ENCODE measurements around the gene PHETA2.
A peak's percentile ranks its signal among the peaks of the same experiment; 100 is the strongest.
"Not testable (repeated sequence)": the region's sequence is repeated elsewhere in the genome, so short reads cannot be mapped to it uniquely, and the experiment has no call there.

PHETA2 gene

DNA sequence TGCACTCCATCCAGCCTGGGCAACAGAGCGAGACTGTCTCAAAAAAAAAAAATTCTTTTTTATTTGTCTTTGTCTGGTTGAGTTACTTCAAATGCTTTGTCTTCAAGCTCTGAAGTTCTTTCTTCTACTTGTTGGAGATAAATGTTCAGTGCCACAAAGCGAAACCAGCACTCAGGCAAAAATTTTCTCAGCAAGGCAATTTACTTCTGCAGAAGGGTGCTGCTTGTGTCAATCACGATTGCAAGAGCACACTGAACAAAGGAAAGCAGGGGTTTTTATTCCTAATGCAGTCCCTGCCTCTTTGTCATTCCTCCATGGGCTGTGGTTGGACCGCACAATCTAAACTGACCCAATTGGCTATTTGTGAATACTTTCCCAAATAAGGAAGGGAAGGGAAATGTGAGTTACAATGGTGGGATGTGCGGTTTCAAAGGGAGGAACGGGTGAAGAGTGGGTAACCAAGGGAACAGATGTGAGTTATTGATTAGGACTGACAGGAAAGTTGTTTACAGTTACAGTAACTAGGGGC, 30.3 kb downstream of the PHETA2 start:
- DNase-seq (ENCODE audit: low read depth), result not testable (repeated sequence)

DNA sequence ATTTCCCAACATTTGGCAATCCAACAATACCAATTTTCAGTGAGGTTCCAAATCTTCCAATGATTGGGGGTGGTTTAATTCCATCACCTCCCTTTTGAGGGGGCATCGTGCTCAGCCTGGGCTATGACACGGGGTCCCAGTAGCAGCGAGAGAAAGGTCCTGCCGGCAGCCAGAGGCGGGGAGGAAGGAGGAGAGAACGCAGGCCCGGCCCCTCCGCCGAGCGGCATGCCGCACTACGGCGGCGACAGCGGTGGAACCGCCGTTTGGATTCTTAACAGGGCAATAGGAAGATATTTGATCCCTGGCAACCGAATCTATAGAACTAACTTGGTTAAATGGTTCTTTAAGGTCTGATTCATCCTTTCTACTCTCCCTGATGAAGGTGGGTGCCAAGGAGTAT, 34.8 kb downstream of the PHETA2 start:
- no peak for DNase-seq (ENCODE audit: low read depth)

DNA sequence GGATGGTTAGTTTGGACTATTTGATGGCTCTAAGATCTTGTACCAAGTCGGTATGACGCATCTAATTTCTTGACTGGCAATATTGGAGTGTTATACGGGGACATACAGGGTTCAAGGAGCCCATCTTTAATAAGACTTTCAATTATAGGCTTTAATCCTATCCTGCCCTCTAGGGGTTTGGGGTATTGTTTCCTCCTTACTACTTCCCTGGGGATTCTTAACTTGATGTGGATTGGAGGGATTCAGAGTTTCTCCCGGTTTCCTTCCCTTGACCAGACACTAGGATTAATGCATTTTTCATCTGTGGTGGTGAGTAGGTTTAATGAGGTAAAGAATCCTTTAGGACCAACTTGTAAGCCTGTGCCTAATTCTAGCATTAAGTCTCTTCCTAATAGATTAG, 37.8 kb downstream of the PHETA2 start:
- no peak for DNase-seq (ENCODE audit: low read depth)

DNA sequence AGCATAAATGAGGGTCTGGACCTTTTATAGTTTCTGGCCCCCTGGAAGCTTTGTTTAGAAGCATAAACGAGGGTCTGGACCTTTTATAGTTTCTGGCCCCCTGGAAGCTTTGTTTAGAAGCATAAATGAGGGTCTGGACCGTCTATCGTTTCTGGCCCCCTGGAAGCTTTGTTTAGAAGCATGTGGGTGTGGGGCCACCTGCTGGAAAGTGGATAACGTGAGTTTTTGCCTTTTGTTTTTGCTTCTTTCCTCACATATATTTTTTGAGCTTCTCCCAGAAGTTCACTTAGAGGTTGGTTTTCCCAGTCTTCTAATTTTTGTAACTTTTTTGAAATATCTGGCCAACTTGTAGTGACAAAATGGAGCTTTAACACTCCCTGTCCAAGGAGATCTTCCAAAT, 38.7 kb downstream of the PHETA2 start:
- not testable (repeated sequence) for DNase-seq (ENCODE audit: low read depth)

DNA sequence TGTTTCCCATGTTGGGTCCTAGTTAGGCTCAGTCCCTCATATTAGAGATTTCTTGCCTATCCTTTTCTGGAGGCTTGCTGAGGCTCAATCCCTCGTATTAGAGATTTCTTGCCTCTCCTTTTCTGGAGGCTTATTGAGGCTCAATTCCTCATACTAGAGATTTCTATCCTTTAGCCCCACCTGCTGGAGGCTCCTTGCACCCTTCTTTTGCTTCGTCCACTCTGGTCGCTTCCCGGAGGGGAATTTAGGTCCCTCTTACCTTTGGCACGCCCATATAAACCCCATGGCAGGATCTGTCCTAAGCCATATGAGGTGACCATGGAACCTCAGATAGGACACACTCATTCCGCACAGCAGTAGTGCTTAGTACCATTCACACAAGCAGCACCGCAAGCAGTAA, 40.7 kb downstream of the PHETA2 start:
- no peak for DNase-seq (ENCODE audit: low read depth)

DNA sequence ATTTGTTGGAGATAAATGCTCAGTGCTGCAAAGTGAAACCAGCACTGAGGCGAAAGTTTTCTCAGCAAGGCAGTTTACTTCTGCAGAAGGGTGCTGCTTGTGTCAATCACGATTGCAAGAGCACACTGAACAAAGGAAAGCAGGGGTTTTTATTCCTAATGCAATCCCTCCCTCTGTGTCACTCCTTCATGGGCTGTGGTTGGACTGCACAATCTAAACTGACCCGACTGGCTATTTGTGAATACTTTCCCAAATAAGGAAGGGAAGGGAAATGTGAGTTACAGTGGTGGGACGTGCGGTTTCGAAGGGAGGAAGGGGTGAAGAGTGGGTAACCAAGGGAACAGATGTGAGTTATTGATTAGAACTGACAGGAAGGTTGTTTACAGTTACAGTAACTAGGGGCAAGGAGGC, 41.4 kb downstream of the PHETA2 start:
- DNase-seq (ENCODE audit: low read depth), result peak; percentile 51

DNA sequence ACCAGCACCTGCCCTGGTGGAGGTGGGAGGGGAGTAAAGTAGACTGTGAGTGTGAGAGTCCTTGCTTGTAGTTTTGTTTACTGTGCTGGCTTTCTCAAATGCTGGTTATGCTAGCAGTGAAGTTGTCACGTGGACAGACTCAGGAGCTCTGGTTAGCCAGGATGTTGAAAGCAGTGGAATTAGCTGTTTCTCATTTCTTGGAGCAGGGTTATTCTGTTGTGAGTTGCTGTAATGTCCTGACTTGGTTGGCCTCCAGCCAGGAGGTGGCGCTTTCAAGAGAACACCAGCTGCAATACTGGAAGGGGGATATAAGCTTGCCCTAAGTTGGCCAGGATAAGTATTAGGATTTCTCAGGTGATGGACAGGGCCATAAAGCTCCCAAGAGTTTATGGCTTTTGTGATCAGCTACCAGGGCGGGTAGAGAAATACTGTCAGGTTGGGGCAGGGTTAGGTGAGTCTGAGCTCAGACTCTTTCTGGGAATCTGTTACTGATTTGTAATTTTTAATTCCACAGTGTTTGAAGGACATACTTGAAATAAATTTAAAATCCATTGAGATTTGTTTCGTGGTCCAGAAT, 42.9 kb downstream of the PHETA2 start:
- no peak for DNase-seq (ENCODE audit: low read depth)

DNA sequence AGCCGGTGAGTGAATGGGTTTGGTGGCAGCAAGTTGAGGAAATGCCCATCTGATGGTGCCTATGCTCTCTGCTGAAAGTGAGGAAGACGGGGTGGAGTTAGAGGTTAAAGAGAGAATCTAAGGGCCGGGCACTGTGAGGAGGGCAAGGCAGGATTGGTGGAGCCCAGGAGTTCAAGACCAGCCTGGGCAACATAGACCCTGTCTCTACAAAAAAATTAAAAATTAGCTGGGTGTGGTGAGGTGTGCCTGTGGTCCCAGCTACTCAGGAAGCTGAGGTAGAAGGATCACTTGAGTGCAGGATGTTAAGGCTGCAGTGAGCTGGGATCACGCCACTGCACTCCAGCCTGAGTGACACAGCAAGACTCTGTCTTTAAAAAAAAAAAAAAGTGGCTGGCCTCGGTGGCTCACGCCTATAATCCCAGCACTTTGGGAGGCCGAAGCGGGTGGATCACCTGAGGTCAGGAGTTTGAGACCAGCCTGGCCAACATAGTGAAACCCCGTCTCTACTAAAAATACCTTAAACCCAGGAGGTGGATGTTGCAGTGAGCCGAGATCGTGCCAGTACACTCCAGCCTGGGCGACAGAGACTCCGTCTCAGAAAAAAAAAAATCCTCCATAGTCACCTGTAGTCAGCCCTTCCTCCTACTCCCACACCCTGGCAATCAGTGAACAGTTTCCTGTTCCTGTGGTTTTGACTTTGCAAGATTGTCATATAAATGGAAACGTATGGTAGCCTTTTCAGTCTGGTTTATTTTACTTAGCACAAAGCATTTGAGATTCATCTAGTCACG, 46.4 kb downstream of the PHETA2 start:
- not testable (repeated sequence) for DNase-seq (ENCODE audit: low read depth)

DNA sequence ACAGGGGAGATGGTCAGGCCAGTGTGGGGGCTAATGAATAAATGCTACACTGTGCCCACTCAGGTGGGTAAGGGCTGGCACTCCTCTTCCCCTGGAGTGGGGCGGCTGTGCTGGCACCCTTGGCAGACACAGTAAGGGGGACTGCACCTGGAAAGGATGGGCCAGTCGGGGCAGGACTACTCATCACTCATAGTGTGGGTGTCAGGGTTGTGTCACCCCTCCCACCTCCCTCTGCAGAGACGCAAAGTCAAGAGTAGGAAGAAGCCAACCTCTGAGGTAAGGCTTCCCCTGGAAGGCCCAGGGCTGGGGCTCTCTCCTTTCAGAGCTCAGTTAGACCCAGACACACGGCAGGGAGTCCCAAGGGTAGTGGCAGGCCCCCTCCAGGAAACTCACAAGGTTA, 49.5 kb downstream of the PHETA2 start:
- not testable (repeated sequence) for DNase-seq (ENCODE audit: low read depth)

DNA sequence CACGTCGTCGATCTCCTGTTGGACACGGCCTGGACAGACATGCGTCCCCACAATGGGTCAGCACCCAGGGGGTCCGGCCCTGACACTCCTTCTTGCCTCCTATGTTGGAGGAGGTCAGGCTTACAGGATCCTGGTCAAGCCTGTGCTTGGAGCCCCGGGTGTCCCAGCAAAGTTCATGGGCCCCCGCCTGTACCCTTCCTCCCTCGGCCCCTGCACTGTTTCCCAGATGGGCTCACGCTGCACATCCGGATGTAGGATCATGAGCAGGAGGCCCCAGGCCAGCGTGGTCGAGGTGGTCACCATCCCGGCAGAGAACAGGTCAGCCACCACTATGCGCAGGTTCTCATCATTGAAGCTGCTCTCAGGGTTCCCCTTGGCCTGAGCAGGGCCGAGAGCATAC, 53.6 kb downstream of the PHETA2 start:
- no peak for DNase-seq (ENCODE audit: low read depth)

DNA sequence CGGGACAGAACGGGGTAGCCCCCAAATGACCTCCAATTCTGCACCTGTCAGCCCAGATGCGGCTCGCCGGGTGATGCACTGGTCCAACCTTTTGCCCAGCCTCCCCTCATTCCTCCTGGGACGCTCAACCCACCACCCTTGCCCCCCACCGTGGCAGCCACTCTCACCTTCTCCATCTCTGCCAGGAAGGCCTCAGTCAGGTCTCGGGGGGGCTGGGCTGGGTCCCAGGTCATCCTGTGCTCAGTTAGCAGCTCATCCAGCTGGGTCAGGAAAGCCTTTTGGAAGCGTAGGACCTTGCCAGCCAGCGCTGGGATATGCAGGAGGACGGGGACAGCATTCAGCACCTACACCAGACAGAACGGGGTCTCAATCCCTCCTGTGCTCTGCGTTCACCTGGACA, 54.0 kb downstream of the PHETA2 start:
- DNase-seq (ENCODE audit: low read depth), result not testable (repeated sequence)

All from CMK (cell line).